Transverse colon (tissue), 4 donors: ENCODE data around the gene PGGT1B.

Experiments
- POLR2A ChIP-seq: fragments of 450-650 bp; IDR thresholded peaks from one replicate; pipeline ENCODE4 v1.6.1; 2016; ENCODE audit warnings: antibody characterized with exemption, mild to moderate bottlenecking, moderate library complexity
- POLR2AphosphoS5 ChIP-seq, 3 donors: sonication (generic); formaldehyde crosslinking; IDR thresholded peaks; one replicate each; pipeline ENCODE4 v1.6.1; 2016; ENCODE audit warnings: antibody characterized with exemption in 3 of 3
- TF ChIP-seq, protein P1 (sequence below), 5 experiments: fragments of 200-600 bp in 3 of 5; fragments of 450-650 bp in 2 of 5; sonication (generic) in 3 of 5; IDR thresholded peaks; 1 replicate in 2 of 5; 2 replicates in 3 of 5; pipeline ENCODE4 v1.5.1; 2016 to 2017; ENCODE audit warnings: antibody characterized with exemption in 5 of 5, inconsistent platforms in 3 of 5, mild to moderate bottlenecking in 2 of 5, moderate library complexity in 1 of 5

DNA sequence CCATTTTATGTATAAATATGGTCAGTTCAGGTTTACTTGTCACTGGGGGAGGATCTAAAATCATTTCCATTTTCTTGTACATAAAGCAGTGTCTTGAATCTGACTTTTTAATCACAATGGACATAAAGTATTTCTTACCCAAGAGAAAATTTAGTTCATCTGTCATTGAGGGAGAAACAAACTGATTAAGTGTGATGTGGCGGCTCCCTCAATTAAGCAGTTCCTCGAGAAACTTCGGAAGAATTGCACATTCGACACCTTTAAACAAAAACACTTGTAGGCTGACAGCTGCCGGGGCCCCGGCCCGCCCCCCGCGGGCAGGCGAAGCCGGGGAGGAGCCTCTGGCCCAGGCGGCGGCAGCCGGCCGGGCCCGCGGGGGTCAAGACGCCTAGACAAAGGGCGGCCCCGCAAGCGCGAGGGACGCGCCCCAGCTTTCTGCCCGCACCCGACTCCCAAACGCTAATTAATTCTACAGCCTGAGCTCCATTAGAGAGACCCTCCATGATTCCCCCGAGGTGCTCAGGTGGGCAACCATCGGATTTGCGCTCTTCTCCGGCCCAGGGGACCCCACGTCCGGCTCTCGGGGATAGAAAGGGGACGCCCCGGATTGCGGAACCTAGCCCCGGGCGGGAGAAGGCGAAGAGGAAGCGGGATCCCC, 93.7 kb downstream of the PGGT1B start:
- TF ChIP-seq POLR2AphosphoS5 (IDR thresholded peaks at IDR 0.05): no peak
- TF ChIP-seq, protein P1, sequence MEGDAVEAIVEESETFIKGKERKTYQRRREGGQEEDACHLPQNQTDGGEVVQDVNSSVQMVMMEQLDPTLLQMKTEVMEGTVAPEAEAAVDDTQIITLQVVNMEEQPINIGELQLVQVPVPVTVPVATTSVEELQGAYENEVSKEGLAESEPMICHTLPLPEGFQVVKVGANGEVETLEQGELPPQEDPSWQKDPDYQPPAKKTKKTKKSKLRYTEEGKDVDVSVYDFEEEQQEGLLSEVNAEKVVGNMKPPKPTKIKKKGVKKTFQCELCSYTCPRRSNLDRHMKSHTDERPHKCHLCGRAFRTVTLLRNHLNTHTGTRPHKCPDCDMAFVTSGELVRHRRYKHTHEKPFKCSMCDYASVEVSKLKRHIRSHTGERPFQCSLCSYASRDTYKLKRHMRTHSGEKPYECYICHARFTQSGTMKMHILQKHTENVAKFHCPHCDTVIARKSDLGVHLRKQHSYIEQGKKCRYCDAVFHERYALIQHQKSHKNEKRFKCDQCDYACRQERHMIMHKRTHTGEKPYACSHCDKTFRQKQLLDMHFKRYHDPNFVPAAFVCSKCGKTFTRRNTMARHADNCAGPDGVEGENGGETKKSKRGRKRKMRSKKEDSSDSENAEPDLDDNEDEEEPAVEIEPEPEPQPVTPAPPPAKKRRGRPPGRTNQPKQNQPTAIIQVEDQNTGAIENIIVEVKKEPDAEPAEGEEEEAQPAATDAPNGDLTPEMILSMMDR (IDR thresholded peaks at IDR 0.05): no peak
- no peak for TF ChIP-seq POLR2A
